ENCODE results near the gene DNAJC5. TPM values are rescaled to one million over a fixed set of nuclear protein-coding genes. Genes with fewer than 3 reads are reported as not detected.

Gene DNAJC5
- total and polyA plus RNA-seq, 9 of the 15 experiments (the other 6 are each of a cell fraction or from before 2014, with no cell fraction given), result 0.95 to 42.8 (median 23.4) TPM

GRCh38 chr20:63977739-63978276 lies 82.9 kb downstream of the DNAJC5 start (continued):
- TF ChIP-seq, protein P1, sequence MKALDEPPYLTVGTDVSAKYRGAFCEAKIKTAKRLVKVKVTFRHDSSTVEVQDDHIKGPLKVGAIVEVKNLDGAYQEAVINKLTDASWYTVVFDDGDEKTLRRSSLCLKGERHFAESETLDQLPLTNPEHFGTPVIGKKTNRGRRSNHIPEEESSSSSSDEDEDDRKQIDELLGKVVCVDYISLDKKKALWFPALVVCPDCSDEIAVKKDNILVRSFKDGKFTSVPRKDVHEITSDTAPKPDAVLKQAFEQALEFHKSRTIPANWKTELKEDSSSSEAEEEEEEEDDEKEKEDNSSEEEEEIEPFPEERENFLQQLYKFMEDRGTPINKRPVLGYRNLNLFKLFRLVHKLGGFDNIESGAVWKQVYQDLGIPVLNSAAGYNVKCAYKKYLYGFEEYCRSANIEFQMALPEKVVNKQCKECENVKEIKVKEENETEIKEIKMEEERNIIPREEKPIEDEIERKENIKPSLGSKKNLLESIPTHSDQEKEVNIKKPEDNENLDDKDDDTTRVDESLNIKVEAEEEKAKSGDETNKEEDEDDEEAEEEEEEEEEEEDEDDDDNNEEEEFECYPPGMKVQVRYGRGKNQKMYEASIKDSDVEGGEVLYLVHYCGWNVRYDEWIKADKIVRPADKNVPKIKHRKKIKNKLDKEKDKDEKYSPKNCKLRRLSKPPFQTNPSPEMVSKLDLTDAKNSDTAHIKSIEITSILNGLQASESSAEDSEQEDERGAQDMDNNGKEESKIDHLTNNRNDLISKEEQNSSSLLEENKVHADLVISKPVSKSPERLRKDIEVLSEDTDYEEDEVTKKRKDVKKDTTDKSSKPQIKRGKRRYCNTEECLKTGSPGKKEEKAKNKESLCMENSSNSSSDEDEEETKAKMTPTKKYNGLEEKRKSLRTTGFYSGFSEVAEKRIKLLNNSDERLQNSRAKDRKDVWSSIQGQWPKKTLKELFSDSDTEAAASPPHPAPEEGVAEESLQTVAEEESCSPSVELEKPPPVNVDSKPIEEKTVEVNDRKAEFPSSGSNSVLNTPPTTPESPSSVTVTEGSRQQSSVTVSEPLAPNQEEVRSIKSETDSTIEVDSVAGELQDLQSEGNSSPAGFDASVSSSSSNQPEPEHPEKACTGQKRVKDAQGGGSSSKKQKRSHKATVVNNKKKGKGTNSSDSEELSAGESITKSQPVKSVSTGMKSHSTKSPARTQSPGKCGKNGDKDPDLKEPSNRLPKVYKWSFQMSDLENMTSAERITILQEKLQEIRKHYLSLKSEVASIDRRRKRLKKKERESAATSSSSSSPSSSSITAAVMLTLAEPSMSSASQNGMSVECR (CRISPR knock-in tag; IDR thresholded peaks at IDR 0.05), result peak; percentile 23; the same call in 1 of the 2 replicates
- TF ChIP-seq FOXO4 (CRISPR knock-in tag; IDR thresholded peaks at IDR 0.05) (no peak), CBFA2T2 (conservative IDR thresholded peaks at IDR 0.05) (0 out of 2 replicates have a peak, but pooled peaks have one; percentile 21), ESRRB (CRISPR knock-in tag; IDR thresholded peaks at IDR 0.05; ENCODE audit: borderline replicate concordance) (no peak), ZNF407 (IDR thresholded peaks at IDR 0.05; ENCODE audit: low read depth) (no peak), NR2C2 (CRISPR knock-in tag; IDR thresholded peaks at IDR 0.05) (0 out of 2 replicates have a peak, but pooled peaks have one; percentile 37), NR2C2 (tag; IDR thresholded peaks at IDR 0.05) (no peak), CREM (IDR thresholded peaks at IDR 0.05; ENCODE audit: low read depth) (peak; percentile 54; the same call in 1 of the 2 replicates), TAF15 (IDR thresholded peaks at IDR 0.05; ENCODE audit: low read depth, low read length) (no peak), CXXC5 (CRISPR knock-in tag; IDR thresholded peaks at IDR 0.05) (no peak), IRF2 (CRISPR knock-in tag; IDR thresholded peaks at IDR 0.05) (no peak), ELF2 (CRISPR knock-in tag; IDR thresholded peaks at IDR 0.05) (no peak)
- TF ChIP-seq, protein P2, sequence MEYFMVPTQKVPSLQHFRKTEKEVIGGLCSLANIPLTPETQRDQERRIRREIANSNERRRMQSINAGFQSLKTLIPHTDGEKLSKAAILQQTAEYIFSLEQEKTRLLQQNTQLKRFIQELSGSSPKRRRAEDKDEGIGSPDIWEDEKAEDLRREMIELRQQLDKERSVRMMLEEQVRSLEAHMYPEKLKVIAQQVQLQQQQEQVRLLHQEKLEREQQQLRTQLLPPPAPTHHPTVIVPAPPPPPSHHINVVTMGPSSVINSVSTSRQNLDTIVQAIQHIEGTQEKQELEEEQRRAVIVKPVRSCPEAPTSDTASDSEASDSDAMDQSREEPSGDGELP (CRISPR knock-in tag; IDR thresholded peaks at IDR 0.05; ENCODE audit: borderline replicate concordance), result peak; percentile 94
